HEK293 (cell line): Measurements from ENCODE around the gene KCP.

ENCODE experiments used
- CTCF ChIA-PET: fragments of 350-600 bp; formaldehyde crosslinking; extraction: SDS; loops from one replicate; lab custom pipeline; 2021; ENCODE audit warnings: antibody characterized with exemption; lab: Yijun Ruan, JAX
- POLR2A ChIA-PET: fragments of 300-600 bp; formaldehyde crosslinking; extraction: SDS; loops from one replicate; lab custom pipeline; 2020; ENCODE audit warnings: antibody characterized with exemption, inconsistent platforms; lab: Yijun Ruan, JAX
- H3K27ac ChIP-seq: fragments of 200-500 bp; sonication (Bioruptor generic); 2 replicates; pipeline ENCODE4 v1.5.1; 2014; ENCODE audit warnings: low read depth, low read length, control low read depth, inconsistent platforms; ENCODE audit errors: extremely low read depth
- H3K36me3 ChIP-seq, 2 experiments: fragments of 200-500 bp in 1 of 2; sonication (Bioruptor generic) in 1 of 2; 1 replicate in 1 of 2; 2 replicates in 1 of 2; pipeline ENCODE4 v1.5.1; 2014 to 2017; ENCODE audit warnings: inconsistent platforms in 2 of 2, low read length in 2 of 2; ENCODE audit not compliant: control insufficient read depth in 2 of 2, insufficient read depth in 1 of 2
- H3K4me1 ChIP-seq: fragments of 200-500 bp; sonication (Bioruptor generic); 2 replicates; pipeline ENCODE4 v1.5.1; 2014; ENCODE audit warnings: mild to moderate bottlenecking, low read length, inconsistent platforms; ENCODE audit not compliant: control insufficient read depth, insufficient read depth
- H3K4me3 ChIP-seq: 2 replicates; pipeline ENCODE4 v1.5.1; 2011; ENCODE audit warnings: low read depth, mild to moderate bottlenecking, control low read depth, low read length, moderate library complexity
- H3K9me3 ChIP-seq: fragments of 200-500 bp; sonication (Bioruptor generic); 2 replicates; pipeline ENCODE4 v1.5.1; 2014; ENCODE audit warnings: low read depth, low read length, inconsistent platforms; ENCODE audit not compliant: control insufficient read depth, insufficient read depth
- BCL11B ChIP-seq: fragments of 450-650 bp; formaldehyde crosslinking; IDR thresholded peaks from 2 replicates; pipeline ENCODE4 v1.5.1; 2016; ENCODE audit warnings: low read depth, missing biosample characterization, missing genetic modification characterization
- GLIS1 ChIP-seq: fragments of 450-650 bp; formaldehyde crosslinking; IDR thresholded peaks from 2 replicates; pipeline ENCODE4 v1.5.1; 2016; ENCODE audit warnings: missing biosample characterization, missing genetic modification characterization
- GLIS2 ChIP-seq: fragments of 450-650 bp; formaldehyde crosslinking; IDR thresholded peaks from 2 replicates; pipeline ENCODE4 v1.5.1; 2016; ENCODE audit warnings: missing biosample characterization, missing genetic modification characterization
- KLF9 ChIP-seq: fragments of 450-650 bp; formaldehyde crosslinking; IDR thresholded peaks from 2 replicates; pipeline ENCODE4 v1.5.1; 2016; ENCODE audit warnings: missing biosample characterization, missing genetic modification characterization, low read depth
- TCF7L2 ChIP-seq: IDR thresholded peaks from 2 replicates; pipeline ENCODE4 v1.6.1; 2011; ENCODE audit warnings: low read depth, mild to moderate bottlenecking, inconsistent platforms, low read length, moderate library complexity, borderline replicate concordance
- ZEB2 ChIP-seq: fragments of 450-650 bp; formaldehyde crosslinking; IDR thresholded peaks from 2 replicates; pipeline ENCODE4 v1.5.1; 2016; ENCODE audit warnings: missing biosample characterization, missing genetic modification characterization
- ZIC2 ChIP-seq: fragments of 450-650 bp; formaldehyde crosslinking; IDR thresholded peaks from 2 replicates; pipeline ENCODE4 v1.5.1; 2016; ENCODE audit warnings: missing biosample characterization, missing genetic modification characterization
- ZNF133 ChIP-seq: fragments of 450-650 bp; formaldehyde crosslinking; IDR thresholded peaks from 2 replicates; pipeline ENCODE4 v1.5.1; 2016; ENCODE audit warnings: missing biosample characterization, missing genetic modification characterization
- ZNF155 ChIP-seq: fragments of 450-650 bp; formaldehyde crosslinking; IDR thresholded peaks from 2 replicates; pipeline ENCODE4 v1.5.1; 2016; ENCODE audit warnings: missing biosample characterization, missing genetic modification characterization
- ZNF292 ChIP-seq: fragments of 450-650 bp; formaldehyde crosslinking; IDR thresholded peaks from 2 replicates; pipeline ENCODE4 v1.5.1; 2016; ENCODE audit warnings: low read depth, missing biosample characterization, missing genetic modification characterization, borderline replicate concordance
- ZNF311 ChIP-seq: fragments of 450-650 bp; formaldehyde crosslinking; IDR thresholded peaks from 2 replicates; pipeline ENCODE4 v1.5.1; 2017; ENCODE audit warnings: missing biosample characterization, missing genetic modification characterization, borderline replicate concordance
- ZNF354C ChIP-seq: fragments of 450-650 bp; formaldehyde crosslinking; IDR thresholded peaks from 2 replicates; pipeline ENCODE4 v1.5.1; 2016; ENCODE audit warnings: missing biosample characterization, missing genetic modification characterization, low read depth, borderline replicate concordance
- ZNF529 ChIP-seq: fragments of 450-650 bp; formaldehyde crosslinking; IDR thresholded peaks from 2 replicates; pipeline ENCODE4 v1.5.1; 2017; ENCODE audit warnings: missing genetic modification characterization, missing biosample characterization; ENCODE audit not compliant: insufficient replicate concordance
- ZNF558 ChIP-seq: fragments of 450-650 bp; formaldehyde crosslinking; IDR thresholded peaks from 2 replicates; pipeline ENCODE4 v1.5.1; 2016; ENCODE audit warnings: missing biosample characterization, missing genetic modification characterization
- ZNF670 ChIP-seq: fragments of 450-650 bp; formaldehyde crosslinking; IDR thresholded peaks from 2 replicates; pipeline ENCODE4 v1.5.1; 2016; ENCODE audit warnings: missing biosample characterization, missing genetic modification characterization, low read depth
- ZNF707 ChIP-seq: fragments of 450-650 bp; formaldehyde crosslinking; IDR thresholded peaks from 2 replicates; pipeline ENCODE4 v1.5.1; 2016; ENCODE audit warnings: missing biosample characterization, missing genetic modification characterization
- ZNF777 ChIP-seq: fragments of 450-650 bp; formaldehyde crosslinking; IDR thresholded peaks from 2 replicates; pipeline ENCODE4 v1.5.1; 2017; ENCODE audit warnings: missing biosample characterization, missing genetic modification characterization, borderline replicate concordance
- ZNF791 ChIP-seq: fragments of 450-650 bp; formaldehyde crosslinking; IDR thresholded peaks from 2 replicates; pipeline ENCODE4 v1.5.1; 2016; ENCODE audit warnings: missing biosample characterization, missing genetic modification characterization
- ZNF843 ChIP-seq: fragments of 450-650 bp; formaldehyde crosslinking; IDR thresholded peaks from 2 replicates; pipeline ENCODE4 v1.5.1; 2016; ENCODE audit warnings: missing biosample characterization, missing genetic modification characterization
- ZSCAN23 ChIP-seq: fragments of 450-650 bp; formaldehyde crosslinking; IDR thresholded peaks from 2 replicates; pipeline ENCODE4 v1.5.1; 2016; ENCODE audit warnings: missing biosample characterization, missing genetic modification characterization
- TF ChIP-seq, protein P1 (sequence below): fragments of 450-650 bp; formaldehyde crosslinking; IDR thresholded peaks from 2 replicates; pipeline ENCODE4 v1.5.1; 2016; ENCODE audit warnings: missing biosample characterization, missing genetic modification characterization
- TF ChIP-seq, protein P2 (sequence below): fragments of 450-650 bp; formaldehyde crosslinking; conservative IDR thresholded peaks from 2 replicates; pipeline ENCODE4 v1.5.1; 2016; ENCODE audit warnings: low read depth, missing biosample characterization, missing genetic modification characterization
- TF ChIP-seq, protein P3 (sequence below): fragments of 450-650 bp; formaldehyde crosslinking; IDR thresholded peaks from 2 replicates; pipeline ENCODE4 v1.5.1; 2016; ENCODE audit warnings: missing biosample characterization, missing genetic modification characterization, borderline replicate concordance
- TF ChIP-seq, protein P4 (sequence below): fragments of 450-650 bp; formaldehyde crosslinking; IDR thresholded peaks from 2 replicates; pipeline ENCODE4 v1.5.1; 2016; ENCODE audit warnings: missing biosample characterization, missing genetic modification characterization
- TF ChIP-seq, protein P5 (sequence below): IDR thresholded peaks from 2 replicates; pipeline ENCODE4 v1.6.1; 2011; ENCODE audit warnings: mild to moderate bottlenecking, low read depth, low read length, borderline replicate concordance

KCP gene

DNA sequence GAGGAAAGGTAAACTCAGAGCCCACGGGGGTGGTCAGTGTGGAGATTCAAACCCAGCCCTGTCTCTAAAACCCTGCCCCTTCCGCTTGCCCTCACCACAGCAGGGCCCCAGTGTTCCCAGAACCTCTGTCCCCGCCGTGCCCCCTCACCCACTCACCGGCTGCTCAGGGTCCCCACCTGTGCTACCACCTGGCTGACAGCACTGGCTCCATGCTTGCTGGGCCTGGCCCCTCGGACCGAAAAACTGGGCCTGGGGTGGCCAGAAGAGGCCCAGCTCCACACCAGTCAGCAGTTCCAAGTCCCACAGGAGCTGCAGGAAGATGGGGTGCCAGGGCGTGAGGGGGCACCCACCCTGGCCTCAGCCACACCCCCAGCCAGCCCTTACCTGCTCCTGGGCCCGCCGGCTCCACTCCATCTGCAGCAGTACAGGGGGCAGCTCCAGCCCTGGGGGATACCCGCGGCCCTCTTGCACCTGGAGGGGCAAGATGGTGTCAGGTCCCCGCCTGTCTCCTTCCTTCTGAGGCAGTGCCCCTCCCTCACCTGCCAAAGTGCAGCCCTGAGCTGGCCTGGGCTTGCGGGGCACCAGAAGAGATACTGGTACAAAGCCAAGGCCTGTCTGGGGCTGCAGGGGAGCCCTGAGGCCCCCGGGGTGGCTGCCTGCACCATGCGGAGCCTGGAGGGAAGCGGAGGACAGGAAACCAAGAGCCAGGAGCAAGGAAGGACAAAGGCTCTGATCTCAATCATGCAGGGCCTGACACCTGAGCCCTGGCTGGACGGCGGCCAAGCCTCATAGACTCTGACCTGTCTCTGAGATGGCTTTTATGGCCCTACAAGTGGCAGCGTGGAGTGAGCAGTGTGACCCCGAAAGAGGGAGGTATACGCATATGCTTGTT, 36.1 kb downstream of the KCP start:
- H3K4me1 ChIP-seq: peaks cover 3% of the 10 kb centered on the region; the same call in 1 of the 2 replicates
- TF ChIP-seq ZNF843 (tag by site-specific recombination) (no peak), ZNF133 (no peak), ZNF791 (tag by site-specific recombination) (no peak), BCL11B (tag by site-specific recombination) (no peak), ZNF292 (no peak), ZNF529 (no peak), ZNF777 (tag by site-specific recombination) (no peak), ZIC2 (tag by site-specific recombination) (peak; percentile 71), GLIS1 (tag by site-specific recombination) (peak; percentile 63), GLIS2 (0 out of 2 replicates have a peak, but pooled peaks have one; percentile 36)
- TF ChIP-seq, protein P1, sequence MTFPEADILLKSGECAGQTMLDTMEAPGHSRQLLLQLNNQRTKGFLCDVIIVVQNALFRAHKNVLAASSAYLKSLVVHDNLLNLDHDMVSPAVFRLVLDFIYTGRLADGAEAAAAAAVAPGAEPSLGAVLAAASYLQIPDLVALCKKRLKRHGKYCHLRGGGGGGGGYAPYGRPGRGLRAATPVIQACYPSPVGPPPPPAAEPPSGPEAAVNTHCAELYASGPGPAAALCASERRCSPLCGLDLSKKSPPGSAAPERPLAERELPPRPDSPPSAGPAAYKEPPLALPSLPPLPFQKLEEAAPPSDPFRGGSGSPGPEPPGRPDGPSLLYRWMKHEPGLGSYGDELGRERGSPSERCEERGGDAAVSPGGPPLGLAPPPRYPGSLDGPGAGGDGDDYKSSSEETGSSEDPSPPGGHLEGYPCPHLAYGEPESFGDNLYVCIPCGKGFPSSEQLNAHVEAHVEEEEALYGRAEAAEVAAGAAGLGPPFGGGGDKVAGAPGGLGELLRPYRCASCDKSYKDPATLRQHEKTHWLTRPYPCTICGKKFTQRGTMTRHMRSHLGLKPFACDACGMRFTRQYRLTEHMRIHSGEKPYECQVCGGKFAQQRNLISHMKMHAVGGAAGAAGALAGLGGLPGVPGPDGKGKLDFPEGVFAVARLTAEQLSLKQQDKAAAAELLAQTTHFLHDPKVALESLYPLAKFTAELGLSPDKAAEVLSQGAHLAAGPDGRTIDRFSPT (tag by site-specific recombination): no peak
- TF ChIP-seq, protein P2, sequence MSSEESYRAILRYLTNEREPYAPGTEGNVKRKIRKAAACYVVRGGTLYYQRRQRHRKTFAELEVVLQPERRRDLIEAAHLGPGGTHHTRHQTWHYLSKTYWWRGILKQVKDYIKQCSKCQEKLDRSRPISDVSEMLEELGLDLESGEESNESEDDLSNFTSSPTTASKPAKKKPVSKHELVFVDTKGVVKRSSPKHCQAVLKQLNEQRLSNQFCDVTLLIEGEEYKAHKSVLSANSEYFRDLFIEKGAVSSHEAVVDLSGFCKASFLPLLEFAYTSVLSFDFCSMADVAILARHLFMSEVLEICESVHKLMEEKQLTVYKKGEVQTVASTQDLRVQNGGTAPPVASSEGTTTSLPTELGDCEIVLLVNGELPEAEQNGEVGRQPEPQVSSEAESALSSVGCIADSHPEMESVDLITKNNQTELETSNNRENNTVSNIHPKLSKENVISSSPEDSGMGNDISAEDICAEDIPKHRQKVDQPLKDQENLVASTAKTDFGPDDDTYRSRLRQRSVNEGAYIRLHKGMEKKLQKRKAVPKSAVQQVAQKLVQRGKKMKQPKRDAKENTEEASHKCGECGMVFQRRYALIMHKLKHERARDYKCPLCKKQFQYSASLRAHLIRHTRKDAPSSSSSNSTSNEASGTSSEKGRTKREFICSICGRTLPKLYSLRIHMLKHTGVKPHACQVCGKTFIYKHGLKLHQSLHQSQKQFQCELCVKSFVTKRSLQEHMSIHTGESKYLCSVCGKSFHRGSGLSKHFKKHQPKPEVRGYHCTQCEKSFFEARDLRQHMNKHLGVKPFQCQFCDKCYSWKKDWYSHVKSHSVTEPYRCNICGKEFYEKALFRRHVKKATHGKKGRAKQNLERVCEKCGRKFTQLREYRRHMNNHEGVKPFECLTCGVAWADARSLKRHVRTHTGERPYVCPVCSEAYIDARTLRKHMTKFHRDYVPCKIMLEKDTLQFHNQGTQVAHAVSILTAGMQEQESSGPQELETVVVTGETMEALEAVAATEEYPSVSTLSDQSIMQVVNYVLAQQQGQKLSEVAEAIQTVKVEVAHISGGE (tag by site-specific recombination): no peak
- TF ChIP-seq, protein P3, sequence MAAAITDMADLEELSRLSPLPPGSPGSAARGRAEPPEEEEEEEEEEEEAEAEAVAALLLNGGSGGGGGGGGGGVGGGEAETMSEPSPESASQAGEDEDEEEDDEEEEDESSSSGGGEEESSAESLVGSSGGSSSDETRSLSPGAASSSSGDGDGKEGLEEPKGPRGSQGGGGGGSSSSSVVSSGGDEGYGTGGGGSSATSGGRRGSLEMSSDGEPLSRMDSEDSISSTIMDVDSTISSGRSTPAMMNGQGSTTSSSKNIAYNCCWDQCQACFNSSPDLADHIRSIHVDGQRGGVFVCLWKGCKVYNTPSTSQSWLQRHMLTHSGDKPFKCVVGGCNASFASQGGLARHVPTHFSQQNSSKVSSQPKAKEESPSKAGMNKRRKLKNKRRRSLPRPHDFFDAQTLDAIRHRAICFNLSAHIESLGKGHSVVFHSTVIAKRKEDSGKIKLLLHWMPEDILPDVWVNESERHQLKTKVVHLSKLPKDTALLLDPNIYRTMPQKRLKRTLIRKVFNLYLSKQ (tag by site-specific recombination): no peak
- H3K4me3 ChIP-seq: no peak overlapping the region
- H3K9me3 ChIP-seq: no peaks in the 10 kb centered on the region
- ChIA-PET POLR2A (interaction anchor here (1.0 kb wide), 1 partner anchor 12 kb away, joined by 3 read pairs; the partner anchor contains the start of gene ATP6V1F), CTCF (interaction anchor here (0.6 to 1.1 kb wide), 5 partner anchors 12 to 238 kb away, joined by 3 to 4 read pairs (median 3); partner anchors contain the start of gene ATP6V1F)
- H3K36me3 ChIP-seq: no peaks in the 10 kb centered on the region
- no peak overlapping the region for H3K27ac ChIP-seq

DNA sequence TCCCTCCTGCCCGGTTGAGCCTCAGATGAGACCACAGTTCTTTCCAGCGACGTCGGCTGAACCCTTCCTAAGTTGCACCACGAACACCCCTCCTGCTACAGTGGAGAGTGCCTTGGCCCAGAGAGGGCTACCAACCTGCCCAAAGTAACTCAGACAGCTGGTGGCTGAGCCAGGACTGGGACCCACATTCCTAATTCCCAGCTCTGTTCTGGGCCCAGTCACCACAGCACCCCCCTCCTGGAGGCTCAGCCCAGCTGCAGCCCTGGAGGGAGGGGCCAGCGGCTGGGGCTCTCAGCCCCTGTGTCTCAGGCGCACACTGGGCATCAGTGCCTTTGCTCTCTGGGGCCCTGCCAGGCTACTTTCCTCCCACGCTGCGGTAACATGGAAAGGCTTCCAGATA, 37.3 kb downstream of the KCP start:
- H3K4me1 ChIP-seq: peaks cover 9% of the 10 kb centered on the region
- ChIA-PET CTCF (interaction anchor here (0.6 to 1.8 kb wide), 5 partner anchors 8 to 152 kb away, joined by 3 to 15 read pairs (median 6); partner anchors contain the start of gene ATP6V1F), POLR2A (interaction anchor here (0.6 kb wide), 1 partner anchor 197 kb away, joined by 8 read pairs; no protein-coding TSS in a partner anchor)
- TF ChIP-seq ZNF311 (tag by site-specific recombination) (no peak), ZNF670 (tag by site-specific recombination) (no peak), ZSCAN23 (tag by site-specific recombination) (no peak), KLF9 (tag by site-specific recombination) (no peak), TCF7L2 (no peak), ZEB2 (no peak), ZNF558 (no peak), ZNF354C (no peak), ZNF707 (tag by site-specific recombination) (no peak), ZNF155 (no peak)
- TF ChIP-seq, protein P4, sequence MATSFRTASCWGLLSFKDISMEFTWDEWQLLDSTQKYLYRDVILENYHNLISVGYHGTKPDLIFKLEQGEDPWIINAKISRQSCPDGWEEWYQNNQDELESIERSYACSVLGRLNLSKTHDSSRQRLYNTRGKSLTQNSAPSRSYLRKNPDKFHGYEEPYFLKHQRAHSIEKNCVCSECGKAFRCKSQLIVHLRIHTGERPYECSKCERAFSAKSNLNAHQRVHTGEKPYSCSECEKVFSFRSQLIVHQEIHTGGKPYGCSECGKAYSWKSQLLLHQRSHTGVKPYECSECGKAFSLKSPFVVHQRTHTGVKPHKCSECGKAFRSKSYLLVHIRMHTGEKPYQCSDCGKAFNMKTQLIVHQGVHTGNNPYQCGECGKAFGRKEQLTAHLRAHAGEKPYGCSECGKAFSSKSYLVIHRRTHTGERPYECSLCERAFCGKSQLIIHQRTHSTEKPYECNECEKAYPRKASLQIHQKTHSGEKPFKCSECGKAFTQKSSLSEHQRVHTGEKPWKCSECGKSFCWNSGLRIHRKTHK (tag by site-specific recombination): no peak
- TF ChIP-seq, protein P5, sequence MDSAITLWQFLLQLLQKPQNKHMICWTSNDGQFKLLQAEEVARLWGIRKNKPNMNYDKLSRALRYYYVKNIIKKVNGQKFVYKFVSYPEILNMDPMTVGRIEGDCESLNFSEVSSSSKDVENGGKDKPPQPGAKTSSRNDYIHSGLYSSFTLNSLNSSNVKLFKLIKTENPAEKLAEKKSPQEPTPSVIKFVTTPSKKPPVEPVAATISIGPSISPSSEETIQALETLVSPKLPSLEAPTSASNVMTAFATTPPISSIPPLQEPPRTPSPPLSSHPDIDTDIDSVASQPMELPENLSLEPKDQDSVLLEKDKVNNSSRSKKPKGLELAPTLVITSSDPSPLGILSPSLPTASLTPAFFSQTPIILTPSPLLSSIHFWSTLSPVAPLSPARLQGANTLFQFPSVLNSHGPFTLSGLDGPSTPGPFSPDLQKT: no peak

More for the DNA sequence above, 37.3 kb downstream of the KCP start:
- Histone ChIP-seq H3K9me3 (no peaks in the 10 kb centered on the region), H3K27ac (no peak overlapping the region), H3K4me3 (no peak overlapping the region), H3K36me3 (no peaks in the 10 kb centered on the region)
